Transverse colon (tissue), 4 donors: ENCODE measurements around the gene PSTPIP1.

Experiments used
- CTCF ChIP-seq, 5 experiments: fragments of 200-600 bp in 3 of 5; fragments of 450-650 bp in 2 of 5; sonication (generic) in 3 of 5; IDR thresholded peaks; 1 replicate in 2 of 5; 2 replicates in 3 of 5; pipeline ENCODE4 v1.5.1; 2016 to 2017; ENCODE audit warnings: antibody characterized with exemption in 5 of 5, inconsistent platforms in 3 of 5, mild to moderate bottlenecking in 2 of 5, moderate library complexity in 1 of 5
- POLR2AphosphoS5 ChIP-seq, 3 donors: sonication (generic); formaldehyde crosslinking; IDR thresholded peaks; one replicate each; pipeline ENCODE4 v1.6.1; 2016; ENCODE audit warnings: antibody characterized with exemption in 3 of 3

GRCh38 chr15:77044228-77045042 is 49.5 kb downstream of the PSTPIP1 start:
- no peak for TF ChIP-seq CTCF (IDR thresholded peaks at IDR 0.05)
- no peak for TF ChIP-seq POLR2AphosphoS5 (IDR thresholded peaks at IDR 0.05)
